Non-pigmented ciliary epithelial cell (primary cell): ENCODE measurements around the gene CIZ1.

Experiments
- DNase-seq: peaks from one replicate; pipeline ENCODE4 v3.0.0-alpha.2; 2010; ENCODE audit warnings: low read depth

Gene CIZ1

DNA sequence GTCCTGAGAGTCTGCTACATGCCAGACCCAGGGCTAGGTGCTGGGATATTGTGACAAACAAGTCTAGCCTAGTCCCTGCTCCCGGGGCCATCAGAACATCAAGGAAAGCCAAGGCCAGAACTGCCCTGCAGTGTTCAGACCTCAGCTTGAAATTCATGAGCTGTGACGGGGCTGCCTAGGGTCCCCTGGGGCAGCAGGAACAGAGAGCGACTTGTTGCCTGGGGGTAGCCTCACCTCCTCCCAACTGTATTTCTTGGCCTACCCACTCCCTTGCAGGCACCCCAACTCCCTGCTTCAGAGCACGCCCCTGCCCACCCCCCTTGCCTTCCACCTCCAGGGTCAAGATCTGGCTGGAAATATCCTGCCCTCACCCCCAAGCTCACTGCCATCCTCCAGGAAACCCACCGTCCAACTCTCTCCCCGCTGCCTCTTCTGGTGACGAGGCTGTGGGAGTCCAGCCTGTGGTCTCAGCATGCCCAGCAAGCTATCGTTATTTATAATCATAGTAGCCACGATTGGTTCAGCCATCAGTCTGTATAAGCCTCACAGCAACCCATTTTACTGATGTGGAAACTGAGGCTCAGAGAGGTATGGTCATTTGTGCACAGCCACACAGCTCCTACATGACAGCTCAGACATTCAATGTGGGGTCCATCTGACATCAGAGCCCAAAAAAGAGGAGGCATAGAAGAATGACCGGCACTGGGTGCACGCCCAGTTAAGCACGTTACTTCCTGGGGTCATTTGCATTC lies 22.6 kb upstream of the CIZ1 start:
- no peak for DNase-seq

- DNase-seq = no peak
These were observed 20.6 kb upstream of the CIZ1 start for GRCh38 chr9:128211981-128212281.

DNA sequence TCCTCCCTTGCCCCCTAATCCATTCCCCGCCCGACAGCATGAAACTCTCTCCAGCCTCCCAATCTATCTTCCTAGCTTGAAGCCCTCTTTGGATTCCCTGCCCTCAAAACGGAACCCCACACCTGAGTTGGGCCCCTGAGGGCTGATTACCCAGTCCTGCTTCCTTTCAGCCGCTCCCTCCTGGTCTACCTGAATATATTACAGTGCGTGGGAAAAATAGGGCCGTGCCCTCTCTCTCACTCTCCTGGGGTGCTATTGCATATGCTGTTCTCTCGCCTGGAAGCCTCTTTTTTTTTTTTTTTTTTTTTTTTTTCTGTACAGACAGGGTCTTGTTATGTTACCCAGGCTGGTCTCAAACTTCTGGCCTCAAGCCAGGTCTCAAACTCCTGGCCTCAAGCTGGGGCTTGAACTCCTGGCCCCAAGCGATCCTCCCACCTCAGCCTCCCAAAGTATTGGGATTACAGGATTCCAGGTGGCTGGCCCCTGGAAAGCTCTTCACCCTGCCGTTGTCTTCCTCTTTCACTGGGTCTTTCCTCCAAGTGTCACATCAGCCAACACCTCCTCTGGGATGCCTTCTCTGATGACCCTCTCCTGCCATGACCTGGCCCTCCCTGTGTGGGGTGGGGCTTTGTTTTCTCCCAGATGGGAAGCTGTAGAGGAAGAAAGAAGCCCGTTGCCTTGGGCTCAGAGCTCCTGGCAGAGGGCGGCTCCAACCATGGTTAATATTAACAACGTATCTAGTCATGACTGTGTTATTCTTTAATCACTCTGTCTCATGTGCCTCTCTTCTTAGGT lies 20.0 kb upstream of the CIZ1 start:
- no peak for DNase-seq

DNA sequence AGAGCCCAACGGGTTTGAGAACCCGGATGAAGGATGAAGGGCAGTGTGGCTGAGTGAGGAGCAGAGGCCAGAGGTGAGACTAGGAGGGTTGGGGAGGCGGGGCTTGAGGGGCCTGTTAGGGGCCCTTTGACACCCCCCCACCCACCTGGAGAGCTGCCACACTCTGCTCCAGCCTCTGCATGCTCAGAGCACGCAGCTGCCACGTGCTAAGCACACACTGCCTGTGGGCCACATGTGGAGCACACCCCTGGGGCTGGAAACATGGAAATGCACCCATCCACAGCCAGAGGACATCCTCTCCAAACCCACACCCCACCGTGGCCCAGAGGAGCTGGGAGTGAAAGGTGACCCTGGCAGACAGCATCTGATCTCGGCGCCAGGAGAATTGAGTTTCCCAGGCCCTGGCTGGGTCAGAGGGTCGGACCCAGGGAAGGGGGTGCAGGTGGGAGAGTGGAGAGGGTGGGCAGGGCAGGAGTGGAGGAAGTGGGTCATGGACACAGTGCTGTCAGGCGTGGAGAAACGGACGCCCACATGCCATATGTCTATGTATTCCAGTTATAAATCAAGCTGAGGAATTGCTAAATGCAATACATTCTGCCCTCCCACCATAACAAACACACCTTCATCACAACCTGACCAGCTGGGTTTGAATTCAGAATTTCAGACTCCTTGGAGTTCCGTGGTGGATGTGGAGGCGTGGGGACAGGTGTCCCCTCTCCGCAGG lies 17.7 kb upstream of the CIZ1 start:
- no peak for DNase-seq

DNA sequence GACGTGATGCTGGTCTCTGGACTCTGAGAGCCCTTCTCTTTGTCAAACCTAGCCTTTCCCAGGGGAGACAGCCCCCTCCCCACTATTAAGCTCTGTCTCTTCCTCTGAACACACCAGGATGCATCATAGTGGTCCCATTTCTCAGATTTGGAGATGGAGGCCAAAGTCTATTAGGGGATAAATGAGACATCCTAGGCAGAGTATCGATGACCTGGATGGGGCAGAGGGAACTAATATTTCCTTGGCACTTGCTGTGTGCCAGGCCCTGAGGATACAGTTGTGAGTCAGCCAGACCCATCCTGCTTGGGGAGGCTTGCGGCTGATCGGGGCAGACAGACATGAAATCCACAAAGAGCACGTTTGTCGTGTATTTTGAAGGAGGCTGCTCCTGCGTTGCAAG lies 17.0 kb upstream of the CIZ1 start:
- DNase-seq = no peak

DNA sequence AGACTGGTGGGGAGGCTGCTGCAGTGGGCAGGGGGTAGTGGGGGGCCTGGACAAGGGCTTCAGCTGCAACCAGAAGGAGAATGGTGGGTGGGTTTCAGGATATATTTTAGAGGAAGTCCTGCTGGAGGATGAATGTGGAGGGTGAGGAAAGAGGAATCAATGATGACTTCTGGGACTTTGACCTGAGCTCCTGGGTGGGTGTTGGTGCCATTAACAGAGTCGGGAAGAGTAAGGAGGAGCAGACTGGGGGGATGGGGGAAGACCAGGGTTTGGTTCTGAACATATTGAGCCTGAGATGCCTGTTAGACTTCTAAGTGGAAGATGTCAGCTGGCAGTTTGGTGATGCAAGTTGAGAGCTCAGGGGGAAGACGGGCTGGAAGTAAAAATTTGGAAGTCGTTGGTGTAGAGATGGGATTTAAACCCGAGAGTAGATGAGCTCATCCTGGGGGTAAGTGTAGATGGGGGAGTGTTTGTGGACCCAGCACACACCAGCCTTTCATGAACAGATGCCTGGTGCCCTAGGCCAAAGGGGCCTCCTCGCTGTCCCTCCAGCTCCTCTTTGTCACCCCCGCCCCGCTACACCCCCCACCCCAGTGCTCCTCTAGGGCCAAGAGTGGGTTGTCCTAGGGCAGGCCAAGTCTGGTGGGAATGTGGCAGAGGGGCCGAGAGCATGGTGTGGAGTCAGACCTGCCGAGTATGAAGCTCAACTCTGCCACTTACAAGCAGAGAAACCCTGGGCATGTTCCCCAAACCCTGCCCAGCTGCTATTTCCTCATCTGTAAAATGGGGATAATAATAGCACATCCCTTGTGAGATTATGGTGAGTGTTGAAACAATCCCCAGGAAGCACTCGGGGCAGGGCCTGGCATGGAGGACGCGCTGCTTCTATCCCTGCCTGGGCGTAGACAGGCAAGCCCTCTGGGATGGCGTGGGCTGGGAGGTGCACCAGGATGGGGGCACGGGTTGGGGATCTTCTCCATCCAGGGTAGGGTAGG lies 15.8 kb upstream of the CIZ1 start:
- DNase-seq = no peak

DNA sequence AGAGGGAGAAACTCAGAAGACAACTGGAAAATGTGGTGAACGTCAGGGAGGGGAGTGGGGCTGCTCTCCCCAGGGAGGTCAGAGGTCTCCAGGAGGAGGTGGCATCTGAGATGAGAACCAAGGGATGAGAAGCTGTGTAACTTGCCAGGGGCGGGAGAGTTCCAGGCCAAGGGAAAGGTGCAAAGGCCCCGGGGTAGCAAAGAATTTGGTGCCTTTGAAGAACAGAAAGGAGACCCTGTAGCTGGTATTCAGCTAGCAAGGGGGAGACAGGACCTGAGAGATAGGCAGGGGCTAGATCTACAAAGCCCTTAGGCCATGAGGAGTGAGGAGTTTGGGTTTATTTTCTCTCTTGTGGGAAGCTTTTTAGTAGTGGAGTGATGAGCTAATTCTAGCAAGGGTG lies 15.1 kb upstream of the CIZ1 start:
- DNase-seq = no peak

GRCh38 chr9:128205296-128205944 lies 14.0 kb upstream of the CIZ1 start:
- DNase-seq = no peak

GRCh38 chr9:128204858-128205257 lies 13.5 kb upstream of the CIZ1 start:
- no peak for DNase-seq

DNA sequence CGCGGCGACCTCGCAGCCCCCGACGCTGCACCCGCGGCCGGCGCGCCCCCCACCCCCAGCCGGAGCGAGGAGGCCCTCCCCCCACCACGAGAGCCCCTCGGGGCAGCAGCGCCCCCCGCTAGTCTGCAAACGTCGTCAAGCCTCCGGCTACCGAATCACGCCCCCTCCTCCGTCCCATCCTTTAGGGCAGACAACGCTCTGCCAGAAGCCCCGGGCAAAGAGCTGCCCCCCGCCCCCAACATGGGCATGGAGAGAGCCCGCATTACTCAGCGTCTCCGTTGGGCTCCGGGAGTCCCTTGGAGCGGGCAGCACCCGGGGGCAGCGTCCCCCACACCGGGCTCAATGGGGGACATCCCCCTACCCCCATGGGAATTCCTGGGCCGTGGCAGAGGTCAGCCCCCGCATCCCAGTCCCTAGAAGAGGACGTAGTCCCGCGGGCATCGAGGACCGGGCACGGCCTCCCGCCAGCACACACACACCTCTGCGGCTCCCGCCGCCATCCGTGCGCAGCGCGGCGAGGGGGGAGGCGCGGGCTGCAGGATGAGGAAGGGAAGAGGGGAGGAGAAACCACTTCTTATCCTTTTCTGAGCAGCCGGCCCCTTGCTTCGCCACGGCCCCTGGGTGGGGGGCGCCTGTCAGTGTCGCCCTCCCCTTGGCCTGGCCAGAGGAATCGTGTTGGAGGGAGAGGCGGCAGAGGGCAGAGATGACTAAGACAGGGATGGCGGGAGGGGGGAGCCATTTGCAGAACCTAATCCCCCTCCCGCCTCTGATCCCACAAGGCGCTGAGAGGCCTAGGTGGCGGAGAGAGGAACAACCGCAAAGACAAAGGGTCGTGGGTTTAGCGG lies 12.6 kb upstream of the CIZ1 start:
- no peak for DNase-seq

DNA sequence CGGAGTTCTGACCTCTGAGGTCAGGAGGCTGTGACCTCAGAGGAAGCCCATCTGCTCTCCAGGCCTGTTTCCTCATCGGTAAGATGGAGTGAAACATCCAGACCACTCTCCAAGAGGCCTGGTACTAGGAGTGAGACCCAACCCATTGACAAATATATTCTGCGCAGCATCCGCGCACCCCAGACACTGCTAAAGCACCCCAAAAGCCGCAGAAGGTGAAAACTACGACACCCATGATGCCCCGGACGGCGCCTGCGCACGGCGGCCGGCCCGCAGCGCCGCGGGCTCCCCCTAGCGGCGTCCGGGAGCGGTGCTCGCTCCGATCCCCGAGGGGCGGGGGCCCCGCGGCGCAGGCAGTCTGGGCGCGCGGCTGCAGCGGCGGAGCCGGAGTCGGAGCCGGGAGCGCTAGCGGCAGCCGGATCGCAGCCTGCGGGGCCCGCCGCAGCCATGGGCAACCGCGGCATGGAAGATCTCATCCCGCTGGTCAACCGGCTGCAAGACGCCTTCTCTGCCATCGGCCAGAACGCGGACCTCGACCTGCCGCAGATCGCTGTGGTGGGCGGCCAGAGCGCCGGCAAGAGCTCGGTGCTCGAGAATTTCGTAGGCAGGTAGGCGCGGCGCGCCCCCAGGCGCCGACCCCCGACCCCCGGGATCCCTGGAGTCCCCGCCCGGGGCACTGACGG lies 11.8 kb upstream of the CIZ1 start, which contains the start of gene DNM1:
Gene DNM1, plus strand, starts transcription at position 356 of the 683 bp plus-strand sequence. Its CDS starts 92 bp downstream, at position 448.
- DNase-seq = no peak

GRCh38 chr9:128202648-128203023 lies 11.3 kb upstream of the CIZ1 start:
- DNase-seq = no peak

GRCh38 chr9:128201441-128202369 lies 10.3 kb upstream of the CIZ1 start:
- DNase-seq = no peak

- DNase-seq = no peak
These were observed 2.2 kb upstream of the CIZ1 start for GRCh38 chr9:128193469-128194096.

GRCh38 chr9:128192601-128193371 lies 1.4 kb upstream of the CIZ1 start:
- no peak for DNase-seq

DNA sequence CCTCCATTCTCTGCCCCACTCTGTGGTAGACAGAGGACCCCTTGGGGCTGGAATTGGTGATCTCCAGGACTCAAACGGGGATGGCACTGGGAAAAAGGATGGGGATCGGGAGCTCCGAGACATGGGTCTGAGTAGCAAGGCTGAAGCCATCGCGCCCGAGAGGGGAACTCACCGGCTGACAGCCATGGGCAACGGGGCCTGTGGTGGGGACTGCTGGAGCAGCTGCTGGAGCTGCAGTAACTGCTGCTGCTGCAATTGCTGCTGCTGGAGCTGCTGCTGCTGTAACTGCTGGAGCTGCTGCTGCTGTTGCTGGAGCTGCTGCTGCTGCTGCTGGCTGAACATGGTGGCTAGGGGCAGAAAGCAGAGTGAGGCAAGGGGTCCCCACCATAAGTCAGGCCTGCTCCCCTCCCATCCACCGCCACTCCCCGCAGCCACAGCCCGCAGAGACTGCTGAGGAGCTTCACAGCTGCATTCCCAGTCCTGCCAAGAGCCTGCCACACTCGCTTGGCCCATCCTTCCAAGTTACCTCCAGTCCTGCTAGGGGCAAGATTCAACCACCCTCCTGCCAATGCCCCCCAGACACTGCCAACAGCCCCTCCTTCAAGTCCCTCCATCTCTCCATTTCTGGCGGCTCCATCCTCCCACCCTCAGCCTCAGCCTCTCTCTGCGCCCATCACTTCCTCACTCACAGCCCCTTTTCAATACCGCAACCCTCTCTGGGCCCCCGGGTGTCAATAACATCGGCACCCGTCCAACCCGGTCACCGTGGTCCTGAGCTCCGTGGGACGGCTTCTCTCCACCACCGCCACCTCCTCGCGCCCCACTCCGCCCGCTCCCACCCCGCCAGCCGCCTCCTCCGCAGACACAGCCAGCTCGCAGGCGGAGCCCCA lies 611 bp downstream of the CIZ1 start:
- no peak for DNase-seq
